GM06990 (cell line): ENCODE measurements around the gene CEACAM7.

Source experiments
- DNase-seq: peaks from one replicate; pipeline ENCODE4 v3.0.0-alpha.2; 2011; ENCODE audit not compliant: insufficient read length; ENCODE audit errors: extremely low read depth
- H3K27me3 ChIP-seq: replicated peaks from 2 replicates; pipeline ENCODE4 v1.6.0; 2011; ENCODE audit warnings: low read length; ENCODE audit not compliant: control insufficient read depth, insufficient read depth
- H3K36me3 ChIP-seq: 2 replicates; pipeline ENCODE4 v1.5.1; 2011; ENCODE audit warnings: low read length; ENCODE audit not compliant: control insufficient read depth, insufficient read depth
- H3K4me3 ChIP-seq: replicated peaks from 2 replicates; pipeline ENCODE4 v1.5.1; 2011; ENCODE audit warnings: low read depth, mild to moderate bottlenecking, control low read depth, low read length
- CTCF ChIP-seq: IDR thresholded peaks from 2 replicates; pipeline ENCODE4 v1.5.1; 2011; ENCODE audit warnings: low read length, control low read depth, mild to moderate bottlenecking, inconsistent platforms; ENCODE audit not compliant: insufficient read depth, poor library complexity, severe bottlenecking

Gene CEACAM7

GRCh38 chr19:41688098-41688497 is at the start of gene CEACAM7:
Gene CEACAM7 (minus strand): TSS chr19:41688270. CDS start chr19:41688165, 105 bp downstream.
- TF ChIP-seq CTCF: no peak
- DNase-seq: no peak
- H3K36me3 ChIP-seq: no peaks in the 10 kb centered on the region
- no peaks in the 10 kb centered on the region; the same call in 1 of the 2 replicates for H3K27me3 ChIP-seq
- no peak within 1 kb of the TSS for H3K4me3 ChIP-seq

DNA sequence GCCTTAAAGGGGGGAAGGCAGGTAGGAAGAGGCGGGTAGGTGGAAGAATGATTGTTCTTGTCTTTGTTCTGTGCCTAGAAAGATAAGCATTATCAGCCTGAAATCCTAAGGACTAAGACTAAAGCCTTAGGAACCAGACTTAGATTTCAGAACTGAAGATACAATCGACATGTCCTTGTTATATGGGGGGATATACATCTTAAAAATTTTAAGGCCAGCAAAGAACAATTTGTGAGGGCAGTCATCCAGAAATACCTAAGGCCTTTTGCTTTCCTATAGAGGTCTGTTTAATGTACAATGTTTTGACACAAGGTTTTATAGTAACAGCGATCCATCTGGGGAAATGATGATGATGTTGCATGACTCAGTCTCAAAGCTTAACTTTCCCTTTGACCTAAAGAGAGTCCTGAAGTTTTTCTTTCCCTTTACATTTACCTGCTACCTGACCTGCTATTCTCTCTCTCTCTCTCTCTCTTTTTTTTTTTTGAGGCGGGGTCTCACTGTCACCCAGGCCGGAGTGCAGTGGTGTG is 47.1 kb upstream of the CEACAM7 start:
- no peaks in the 10 kb centered on the region; the same call in 1 of the 2 replicates for H3K27me3 ChIP-seq
- no peak for DNase-seq
- H3K36me3 ChIP-seq: no peaks in the 10 kb centered on the region
- TF ChIP-seq CTCF: no peak
- H3K4me3 ChIP-seq: no peak overlapping the region

DNA sequence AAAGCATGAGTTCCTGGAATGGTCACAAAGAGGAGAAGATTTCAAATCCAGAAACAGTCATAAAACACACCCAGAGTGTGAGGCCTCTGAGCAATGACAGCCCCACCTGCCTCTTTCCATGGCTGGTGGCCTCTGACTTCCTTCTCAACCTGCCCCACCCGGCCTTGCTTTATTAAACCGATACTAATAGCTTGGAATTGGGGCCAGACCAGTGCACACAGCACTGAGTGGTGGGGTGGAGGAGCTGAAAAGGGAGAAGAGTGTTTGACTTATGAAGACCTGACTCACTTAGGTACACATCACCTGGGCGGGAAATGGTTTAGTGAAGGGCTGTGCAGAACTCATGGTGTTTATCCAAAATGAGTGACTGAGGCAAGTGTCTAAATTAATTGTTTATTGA is 46.5 kb upstream of the CEACAM7 start:
- no peak for DNase-seq
- Histone ChIP-seq H3K36me3 (no peaks in the 10 kb centered on the region), H3K27me3 (no peaks in the 10 kb centered on the region; the same call in 1 of the 2 replicates), H3K4me3 (no peak overlapping the region)
- TF ChIP-seq CTCF: no peak

DNA sequence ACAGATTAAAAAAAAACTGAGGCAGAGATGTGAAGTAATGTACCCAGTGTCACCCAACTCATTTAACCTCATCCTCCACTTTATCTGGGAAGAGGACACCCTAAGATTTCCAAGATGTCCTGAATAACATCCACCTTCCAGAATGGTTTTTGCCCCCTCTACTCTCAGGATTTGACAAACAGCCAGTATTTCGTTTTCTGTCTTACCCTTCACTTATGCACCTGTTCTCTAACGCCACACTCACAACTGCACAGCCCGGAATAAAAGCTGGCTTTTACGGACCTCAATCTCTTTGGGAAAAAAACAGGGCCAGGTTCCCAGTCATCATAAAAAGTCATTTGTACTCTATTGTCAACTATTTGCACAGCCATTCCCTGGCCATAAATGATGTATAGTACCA is 46.1 kb upstream of the CEACAM7 start:
- no peaks in the 10 kb centered on the region for H3K36me3 ChIP-seq
- H3K4me3 ChIP-seq: no peak overlapping the region
- H3K27me3 ChIP-seq: no peaks in the 10 kb centered on the region; the same call in 1 of the 2 replicates
- no peak for TF ChIP-seq CTCF
- no peak for DNase-seq

DNA sequence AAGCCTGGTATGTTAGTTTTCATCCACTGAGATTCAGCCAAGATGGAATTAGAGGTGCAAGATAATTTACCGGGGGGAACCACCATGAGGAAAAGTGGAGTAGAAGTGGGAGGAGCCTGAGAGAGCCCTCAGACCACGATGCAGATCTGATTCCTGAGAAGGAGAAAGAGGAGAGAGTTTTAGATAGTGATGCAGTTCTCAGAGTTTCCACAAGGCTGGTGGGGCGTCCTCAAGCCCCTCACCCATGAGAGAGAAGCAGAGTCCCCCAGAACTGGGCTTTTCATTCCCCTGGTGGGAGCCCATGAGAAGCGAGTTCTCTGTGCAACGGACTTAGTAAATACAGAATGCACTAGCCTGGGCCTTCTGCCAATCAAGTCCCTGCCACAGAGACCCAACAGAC is 38.4 kb upstream of the CEACAM7 start:
- Histone ChIP-seq H3K27me3 (no peaks in the 10 kb centered on the region), H3K4me3 (no peak overlapping the region), H3K36me3 (no peaks in the 10 kb centered on the region)
- TF ChIP-seq CTCF: no peak
- no peak for DNase-seq

DNA sequence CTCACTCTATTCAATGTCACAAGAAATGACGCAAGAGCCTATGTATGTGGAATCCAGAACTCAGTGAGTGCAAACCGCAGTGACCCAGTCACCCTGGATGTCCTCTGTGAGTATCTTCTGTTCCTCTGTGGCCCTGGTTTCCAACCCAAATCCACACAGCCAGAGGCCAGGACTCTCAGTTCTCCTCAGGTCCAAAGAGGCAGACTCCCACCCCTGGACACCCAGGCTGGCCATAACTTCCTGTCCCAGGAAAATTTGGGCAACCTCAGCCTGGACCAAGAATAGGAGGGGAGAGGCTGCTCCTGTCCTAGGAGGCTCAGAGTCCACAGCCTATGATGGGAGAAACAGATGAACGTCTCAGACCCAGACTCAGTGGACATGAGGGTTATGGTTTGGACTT is 32.0 kb upstream of the CEACAM7 start:
- H3K4me3 ChIP-seq: no peak overlapping the region
- no peaks in the 10 kb centered on the region for H3K36me3 ChIP-seq
- H3K27me3 ChIP-seq: peaks cover 1% of the 10 kb centered on the region
- TF ChIP-seq CTCF: no peak
- no peak for DNase-seq
